Fibroblast of skin of right biceps (primary cell): ENCODE results near the gene ANKRD24.
"Not testable (repeated sequence)": the region's sequence is repeated elsewhere in the genome, so short reads cannot be mapped to it uniquely, and the experiment has no call there.

Experiments used
- DNase-seq: peaks from one replicate; pipeline ENCODE4 v3.0.0-alpha.2; 2013

ANKRD24 gene

GRCh38 chr19:4174213-4174894 lies 8.1 kb upstream of the ANKRD24 start:
- no peak for DNase-seq

DNA sequence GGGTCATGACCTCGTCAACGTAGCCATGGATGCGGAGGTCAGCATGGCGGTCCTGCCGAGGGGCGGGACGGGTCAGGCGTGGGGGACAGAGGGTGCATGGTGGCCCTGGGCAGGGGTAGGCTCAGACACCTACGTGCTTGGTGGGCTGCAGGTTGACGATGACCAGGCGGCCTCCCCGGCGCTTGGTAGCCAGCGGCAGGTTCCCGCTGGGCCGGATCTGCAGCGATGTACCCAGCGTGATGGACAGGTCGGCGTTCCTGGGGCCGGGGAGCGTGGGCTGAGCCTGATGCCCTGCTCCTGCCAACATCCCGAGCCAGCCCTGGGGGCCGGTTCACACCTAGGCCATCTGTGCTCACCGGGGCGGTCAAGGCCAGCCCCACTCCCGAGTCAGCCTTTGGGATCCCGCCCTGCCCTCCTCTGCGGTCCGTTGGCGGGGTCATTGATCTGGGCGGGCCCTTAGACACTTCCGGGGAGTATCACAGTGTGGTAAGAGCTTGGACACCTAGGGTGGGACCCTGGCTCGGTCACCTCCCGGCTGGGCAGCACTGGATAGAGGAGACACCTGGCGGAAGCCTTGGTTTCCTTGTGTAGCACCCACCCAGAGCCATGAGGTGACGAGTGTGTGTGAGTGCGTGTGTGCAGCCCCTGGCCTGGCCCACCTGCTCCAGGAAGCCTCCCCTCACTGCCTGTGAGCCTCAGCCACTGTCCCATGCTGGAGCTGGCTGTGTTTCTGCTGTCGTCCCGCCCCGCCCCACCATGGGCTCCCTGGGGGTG lies 7.4 kb upstream of the ANKRD24 start:
- DNase-seq, result no peak

- no peak for DNase-seq
Measured at GRCh38 chr19:4175669-4175931, 6.9 kb upstream of the ANKRD24 start.

DNA sequence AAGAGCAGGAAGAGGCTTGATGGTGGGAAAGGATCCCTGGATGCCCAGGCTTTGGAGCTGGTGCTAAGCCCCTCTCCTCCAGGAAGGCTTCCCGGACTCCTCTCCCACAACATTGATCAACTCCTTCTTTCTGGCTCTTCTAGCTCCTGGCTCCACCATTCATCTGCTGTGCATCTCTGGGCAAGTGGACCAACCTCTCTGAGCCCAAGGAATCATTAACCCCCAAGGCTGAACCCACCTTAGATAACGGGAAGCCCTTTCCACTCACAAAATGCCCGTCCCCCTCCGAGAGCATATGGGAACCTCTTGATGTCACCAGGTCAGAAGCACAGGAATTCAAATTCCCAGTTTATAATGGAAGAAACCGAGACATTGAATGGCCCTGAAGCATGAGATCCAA lies 5.3 kb upstream of the ANKRD24 start:
- DNase-seq, result no peak

DNA sequence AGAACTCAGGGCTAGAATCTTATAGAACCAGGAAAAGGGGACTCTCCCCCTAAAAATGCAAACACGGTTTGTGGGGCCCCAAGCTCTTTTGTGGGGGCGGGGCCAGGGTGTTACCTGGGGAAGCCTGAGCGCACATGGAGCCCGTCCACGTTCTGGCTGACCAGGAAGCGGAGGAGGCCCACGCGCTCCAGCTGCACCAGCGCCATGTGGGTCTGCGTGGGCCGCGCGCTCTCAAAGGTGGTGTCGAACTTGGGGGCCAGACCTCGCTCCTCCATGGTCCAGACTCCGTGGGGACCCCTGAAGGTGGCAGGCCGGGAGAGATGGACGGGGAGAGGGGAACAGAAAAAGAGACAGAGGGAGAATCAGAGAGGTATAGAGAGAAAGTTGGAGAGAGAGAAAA lies 3.5 kb upstream of the ANKRD24 start:
- DNase-seq, result no peak

DNA sequence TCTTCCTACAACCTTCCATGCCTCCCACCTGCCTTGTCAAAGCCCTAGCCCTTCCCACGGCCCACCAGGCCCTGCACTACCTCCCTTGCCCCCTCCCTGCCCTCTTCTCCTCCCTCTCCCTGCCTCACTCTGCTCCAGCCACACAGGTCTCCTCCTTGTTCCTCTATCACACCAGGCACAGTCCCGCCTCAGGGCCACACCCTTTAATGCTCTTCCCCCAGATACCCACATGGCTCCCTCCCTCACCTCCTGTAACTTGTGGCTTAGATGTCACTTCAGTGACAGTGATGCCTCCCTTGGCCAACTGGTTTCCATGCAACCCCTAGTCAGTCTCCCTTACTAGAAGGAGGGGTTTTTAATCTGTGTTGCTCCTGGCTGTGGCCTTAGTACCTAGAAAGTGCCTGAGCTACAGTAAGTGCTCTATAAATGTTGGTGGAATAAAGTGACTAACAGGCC lies 1.4 kb upstream of the ANKRD24 start:
- DNase-seq, result no peak

- no peak for DNase-seq
Measured at GRCh38 chr19:4183967-4184717, 1.7 kb downstream of the ANKRD24 start.

DNA sequence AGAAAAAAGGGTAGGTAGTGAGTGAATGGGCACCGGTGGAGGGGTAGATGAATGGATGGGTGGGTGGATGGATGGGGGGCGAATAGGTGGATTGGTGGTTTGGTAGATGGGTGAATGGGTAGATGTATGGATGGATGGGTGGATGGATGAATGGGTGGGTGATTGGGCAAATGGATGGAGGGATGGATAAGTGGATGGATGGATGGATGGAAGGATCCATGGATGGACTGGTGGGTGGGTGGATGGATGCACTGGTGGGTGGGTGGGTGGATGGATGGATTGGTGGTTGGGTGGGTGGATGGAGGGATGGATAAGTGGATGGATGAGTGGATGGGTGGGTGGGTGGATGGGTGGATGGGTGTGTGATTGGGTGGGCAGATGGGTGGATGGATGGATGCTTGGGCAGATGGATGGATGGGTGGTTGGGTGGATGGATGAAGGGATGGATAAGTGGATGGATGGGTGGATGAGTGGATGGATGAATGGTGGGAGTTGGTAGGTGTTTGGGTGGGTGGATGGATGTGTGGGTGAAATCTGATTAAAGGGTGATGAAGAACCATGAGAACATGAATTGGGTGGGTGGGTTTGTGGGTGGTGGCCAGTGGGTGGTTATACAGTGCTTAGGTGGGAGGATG lies 2.3 kb downstream of the ANKRD24 start:
- DNase-seq, result no peak

- DNase-seq, result no peak
Measured at GRCh38 chr19:4185413-4186086, 3.1 kb downstream of the ANKRD24 start.

GRCh38 chr19:4186087-4186993 lies 3.9 kb downstream of the ANKRD24 start:
- DNase-seq, result peak; percentile 63

- no peak for DNase-seq
Measured at GRCh38 chr19:4187313-4188122, 5.0 kb downstream of the ANKRD24 start.

- no peak for DNase-seq
Measured at GRCh38 chr19:4189641-4190040, 7.2 kb downstream of the ANKRD24 start.

DNA sequence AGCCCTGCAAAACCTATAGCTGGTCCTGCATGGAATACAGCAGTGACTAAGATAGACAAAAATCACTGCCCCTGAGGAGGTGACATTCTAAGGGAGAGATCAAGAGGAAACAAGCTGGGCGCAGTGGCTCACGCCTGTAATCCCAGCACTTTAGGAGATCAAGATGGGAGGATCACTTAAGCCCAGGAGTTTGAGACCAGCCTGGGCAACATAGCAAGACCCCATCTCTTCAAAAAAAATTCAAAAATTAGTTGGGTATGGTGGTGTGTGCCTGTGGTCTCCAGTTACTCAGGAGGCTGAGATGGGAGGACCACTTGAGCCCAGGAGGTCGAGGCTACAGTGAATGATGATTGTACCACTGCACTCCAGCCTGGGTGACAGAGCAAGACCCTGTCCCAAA lies 10.0 kb downstream of the ANKRD24 start:
- not testable (repeated sequence) for DNase-seq

DNA sequence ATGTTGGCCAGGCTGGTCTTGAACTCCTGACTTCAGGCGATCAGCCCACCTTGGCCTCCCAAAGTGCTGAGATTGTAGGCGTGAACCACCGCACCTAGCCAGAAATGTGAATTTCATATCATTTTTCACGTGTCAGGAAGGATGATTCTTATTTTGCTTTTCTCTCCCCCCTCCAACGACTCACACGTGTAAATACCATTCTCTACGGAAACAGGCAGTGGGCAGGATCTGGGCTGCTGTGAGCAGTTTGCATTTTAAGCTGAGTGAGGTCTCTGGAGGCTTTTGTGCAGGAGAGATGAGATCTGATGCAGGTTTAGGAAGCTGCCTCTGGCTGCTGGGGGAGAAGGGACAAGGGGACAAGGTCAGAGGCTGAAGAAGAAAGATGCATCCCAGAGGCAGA lies 11.9 kb downstream of the ANKRD24 start:
- no peak for DNase-seq

- DNase-seq, result no peak
Measured at GRCh38 chr19:4196009-4196408, 13.5 kb downstream of the ANKRD24 start.

- no peak for DNase-seq
Measured at GRCh38 chr19:4196587-4197148, 14.2 kb downstream of the ANKRD24 start.

- no peak for DNase-seq
Measured at GRCh38 chr19:4197228-4197624, 14.7 kb downstream of the ANKRD24 start.

- no peak for DNase-seq
Measured at GRCh38 chr19:4197625-4198466, 15.4 kb downstream of the ANKRD24 start.

GRCh38 chr19:4198467-4199126 lies 16.1 kb downstream of the ANKRD24 start:
- DNase-seq, result no peak
